Erythroblast (primary cell): ENCODE data around the gene ANKRD28.
"Not testable (repeated sequence)": the region's sequence is repeated elsewhere in the genome, so short reads cannot be mapped to it uniquely, and the experiment has no call there.

Experiments used
- DNase-seq, 2 experiments: peaks; one replicate each; lab custom pipeline; 2025; lab: John Stamatoyannopoulos, UW
- GATA1 ChIP-seq: IDR thresholded peaks from 2 replicates; pipeline ENCODE4 v1.6.1; 2011; ENCODE audit warnings: low read depth, mild to moderate bottlenecking, control low read depth, low read length, moderate library complexity
- POLR2A ChIP-seq: IDR thresholded peaks from 2 replicates; pipeline ENCODE4 v1.6.1; 2011; ENCODE audit warnings: mild to moderate bottlenecking, low read length

Gene ANKRD28

GRCh38 chr3:15769256-15769915, 28.4 kb downstream of the ANKRD28 start:
- TF ChIP-seq GATA1, result no peak
- TF ChIP-seq POLR2A, result no peak
- no peak for DNase-seq

- no peak for TF ChIP-seq GATA1
- TF ChIP-seq POLR2A, result no peak
- DNase-seq, result peak in 1 of 2 experiments; percentile 15
Observed at GRCh38 chr3:15768421-15769255, 29.1 kb downstream of the ANKRD28 start.

- no peak for DNase-seq
- TF ChIP-seq GATA1 (no peak), POLR2A (no peak)
Observed at GRCh38 chr3:15766406-15766805, 31.4 kb downstream of the ANKRD28 start.

- DNase-seq, result no peak
- no peak for TF ChIP-seq GATA1
- no peak for TF ChIP-seq POLR2A
Observed at GRCh38 chr3:15758295-15758694, 39.5 kb downstream of the ANKRD28 start.

GRCh38 chr3:15757824-15758223, 40.0 kb downstream of the ANKRD28 start:
- no peak for DNase-seq
- no peak for TF ChIP-seq POLR2A
- TF ChIP-seq GATA1, result no peak

GRCh38 chr3:15756505-15756904, 41.3 kb downstream of the ANKRD28 start:
- TF ChIP-seq POLR2A (no peak), GATA1 (no peak)

GRCh38 chr3:15755780-15756179, 42.0 kb downstream of the ANKRD28 start:
- TF ChIP-seq POLR2A (no peak), GATA1 (no peak)

More at GRCh38 chr3:15756505-15756904, 41.3 kb downstream of the ANKRD28 start:
- no peak for DNase-seq

GRCh38 chr3:15755181-15755580, 42.6 kb downstream of the ANKRD28 start:
- DNase-seq, result no peak
- no peak for TF ChIP-seq GATA1
- no peak for TF ChIP-seq POLR2A

More at GRCh38 chr3:15755780-15756179, 42.0 kb downstream of the ANKRD28 start:
- DNase-seq, result no peak

GRCh38 chr3:15754047-15754446, 43.7 kb downstream of the ANKRD28 start:
- no peak for DNase-seq
- TF ChIP-seq POLR2A, result no peak
- TF ChIP-seq GATA1, result no peak

- no peak for TF ChIP-seq GATA1
- TF ChIP-seq POLR2A, result no peak
- DNase-seq, result no peak
Observed at GRCh38 chr3:15753056-15753710, 44.6 kb downstream of the ANKRD28 start.

GRCh38 chr3:15750879-15751278, 46.9 kb downstream of the ANKRD28 start:
- no peak for DNase-seq
- TF ChIP-seq POLR2A (no peak), GATA1 (no peak)

- TF ChIP-seq POLR2A (no peak), GATA1 (no peak)
- DNase-seq, result no peak
Observed at GRCh38 chr3:15750143-15750542, 47.6 kb downstream of the ANKRD28 start.

- DNase-seq, result not testable (repeated sequence)
Observed at GRCh38 chr3:15745896-15746295, 51.9 kb downstream of the ANKRD28 start.

GRCh38 chr3:15744176-15744575, 53.6 kb downstream of the ANKRD28 start:
- TF ChIP-seq POLR2A (no peak), GATA1 (no peak)
- DNase-seq, result peak in 1 of 2 experiments; percentile 4
